Measurements from ENCODE around the gene KRT85. TPM values are rescaled to one million over a fixed set of nuclear protein-coding genes. Genes with fewer than 3 reads are reported as not detected.
A peak's percentile ranks its signal among the peaks of the same experiment; 100 is the strongest.
"Not testable (repeated sequence)": the region's sequence is repeated elsewhere in the genome, so short reads cannot be mapped to it uniquely, and the experiment has no call there.

The KRT85 gene
- polyA plus RNA-seq, 1 donor from 2014 or later, result not detected

GRCh38 chr12:52322069-52322468 lies 45.2 kb downstream of the KRT85 start:
- H3K27me3 Mint-ChIP-seq, result peaks cover 26% of the 10 kb centered on the region
- no peak overlapping the region for H3K4me3 Mint-ChIP-seq
- H3K27ac Mint-ChIP-seq, result peak overlapping the region in 1 of 3 donors; percentile 43
- no peaks in the 10 kb centered on the region for H3K9me3 Mint-ChIP-seq
- no peaks in the 10 kb centered on the region for H3K4me1 Mint-ChIP-seq
- peaks cover 5% of the 10 kb centered on the region for H3K36me3 Mint-ChIP-seq

- peaks cover 26% of the 10 kb centered on the region for H3K27me3 Mint-ChIP-seq
- H3K4me3 Mint-ChIP-seq, result no peak overlapping the region
- no peaks in the 10 kb centered on the region for H3K4me1 Mint-ChIP-seq
- no peaks in the 10 kb centered on the region for H3K9me3 Mint-ChIP-seq
- H3K27ac Mint-ChIP-seq, result peak overlapping the region in 1 of 3 donors; percentile 43
- H3K36me3 Mint-ChIP-seq, result peaks cover 5% of the 10 kb centered on the region
Observed at GRCh38 chr12:52321418-52321817, 45.9 kb downstream of the KRT85 start.

GRCh38 chr12:52320784-52321400 lies 46.4 kb downstream of the KRT85 start, which contains the start of gene KRT83:
KRT83 (minus strand) TSS chr12:52321398; CDS start chr12:52321335, 63 bp downstream.
- Mint-ChIP-seq H3K4me3 (no peak within 1 kb of the TSS), H3K36me3 (peaks cover 5% of the 10 kb centered on the region), H3K27me3 (peaks cover 26% of the 10 kb centered on the region), H3K27ac (peak within 1 kb of the TSS in 1 of 3 donors; percentile 43), H3K9me3 (no peaks in the 10 kb centered on the region), H3K4me1 (no peaks in the 10 kb centered on the region)

- Mint-ChIP-seq H3K9me3 (no peaks in the 10 kb centered on the region), H3K4me1 (no peaks in the 10 kb centered on the region), H3K36me3 (peaks cover 1% of the 10 kb centered on the region), H3K27me3 (peaks cover 21% of the 10 kb centered on the region), H3K27ac (no peak overlapping the region), H3K4me3 (no peak overlapping the region)
Observed at GRCh38 chr12:52319097-52319496, 48.2 kb downstream of the KRT85 start.

GRCh38 chr12:52318241-52318990 lies 48.9 kb downstream of the KRT85 start:
- no peak overlapping the region for H3K4me3 Mint-ChIP-seq
- peaks cover 27% of the 10 kb centered on the region for H3K27me3 Mint-ChIP-seq
- H3K36me3 Mint-ChIP-seq, result peaks cover 1% of the 10 kb centered on the region
- no peaks in the 10 kb centered on the region for H3K4me1 Mint-ChIP-seq
- H3K9me3 Mint-ChIP-seq, result no peaks in the 10 kb centered on the region
- H3K27ac Mint-ChIP-seq, result no peak overlapping the region

- peaks cover 24% of the 10 kb centered on the region for H3K27me3 Mint-ChIP-seq
- H3K27ac Mint-ChIP-seq, result no peak overlapping the region
- H3K36me3 Mint-ChIP-seq, result peaks cover 2% of the 10 kb centered on the region
- no peaks in the 10 kb centered on the region for H3K9me3 Mint-ChIP-seq
- H3K4me1 Mint-ChIP-seq, result no peaks in the 10 kb centered on the region
- no peak overlapping the region for H3K4me3 Mint-ChIP-seq
Observed at GRCh38 chr12:52317468-52318052, 49.7 kb downstream of the KRT85 start.

GRCh38 chr12:52316701-52317100 lies 50.6 kb downstream of the KRT85 start:
- no peak overlapping the region for H3K27ac Mint-ChIP-seq
- H3K36me3 Mint-ChIP-seq, result peaks cover 4% of the 10 kb centered on the region
- no peaks in the 10 kb centered on the region for H3K4me1 Mint-ChIP-seq
- H3K9me3 Mint-ChIP-seq, result no peaks in the 10 kb centered on the region
- H3K4me3 Mint-ChIP-seq, result no peak overlapping the region
- peaks cover 24% of the 10 kb centered on the region for H3K27me3 Mint-ChIP-seq

- no peaks in the 10 kb centered on the region for H3K4me1 Mint-ChIP-seq
- no peaks in the 10 kb centered on the region for H3K9me3 Mint-ChIP-seq
- no peak overlapping the region for H3K4me3 Mint-ChIP-seq
- H3K27ac Mint-ChIP-seq, result no peak overlapping the region
- H3K36me3 Mint-ChIP-seq, result peaks cover 4% of the 10 kb centered on the region
- peaks cover 25% of the 10 kb centered on the region for H3K27me3 Mint-ChIP-seq
Observed at GRCh38 chr12:52316290-52316689, 51.0 kb downstream of the KRT85 start.

- H3K9me3 Mint-ChIP-seq, H3K27ac Mint-ChIP-seq: not testable (repeated sequence)
- peaks cover 30% of the 10 kb centered on the region for H3K27me3 Mint-ChIP-seq
Observed at GRCh38 chr12:52315721-52316120, 51.6 kb downstream of the KRT85 start.

GRCh38 chr12:52314511-52314910 lies 52.8 kb downstream of the KRT85 start:
- no peak overlapping the region for H3K27ac Mint-ChIP-seq
- H3K27me3 Mint-ChIP-seq, result peaks cover 33% of the 10 kb centered on the region
- H3K4me1 Mint-ChIP-seq, result no peaks in the 10 kb centered on the region
- H3K36me3 Mint-ChIP-seq, result peaks cover 4% of the 10 kb centered on the region
- no peak overlapping the region for H3K4me3 Mint-ChIP-seq
- no peaks in the 10 kb centered on the region for H3K9me3 Mint-ChIP-seq

More at GRCh38 chr12:52315721-52316120, 51.6 kb downstream of the KRT85 start:
- H3K36me3 Mint-ChIP-seq, H3K4me3 Mint-ChIP-seq, H3K4me1 Mint-ChIP-seq: not testable (repeated sequence)

GRCh38 chr12:52313926-52314325 lies 53.4 kb downstream of the KRT85 start:
- H3K27me3 Mint-ChIP-seq, result peaks cover 36% of the 10 kb centered on the region
- no peak overlapping the region for H3K27ac Mint-ChIP-seq

GRCh38 chr12:52313461-52313860 lies 53.8 kb downstream of the KRT85 start:
- H3K9me3 Mint-ChIP-seq, result peaks cover 0 to 2% (median 0%) of the 10 kb centered on the region in 3 donors
- peaks cover 0 to 5% (median 3%) of the 10 kb centered on the region in 3 donors for H3K4me1 Mint-ChIP-seq
- peaks cover 39% of the 10 kb centered on the region for H3K27me3 Mint-ChIP-seq
- H3K36me3 Mint-ChIP-seq, result peaks cover 4% of the 10 kb centered on the region
- H3K4me3 Mint-ChIP-seq, result no peak overlapping the region
- no peak overlapping the region for H3K27ac Mint-ChIP-seq

More at GRCh38 chr12:52313926-52314325, 53.4 kb downstream of the KRT85 start:
- peaks cover 4% of the 10 kb centered on the region for H3K36me3 Mint-ChIP-seq
- H3K9me3 Mint-ChIP-seq, result no peaks in the 10 kb centered on the region
- no peak overlapping the region for H3K4me3 Mint-ChIP-seq
- peaks cover 0 to 1% (median 0%) of the 10 kb centered on the region in 3 donors for H3K4me1 Mint-ChIP-seq

- peaks cover 0 to 5% (median 3%) of the 10 kb centered on the region in 3 donors for H3K4me1 Mint-ChIP-seq
- no peak overlapping the region for H3K27ac Mint-ChIP-seq
- H3K36me3 Mint-ChIP-seq, result peaks cover 4% of the 10 kb centered on the region
- peaks cover 0 to 2% (median 0%) of the 10 kb centered on the region in 3 donors for H3K9me3 Mint-ChIP-seq
- H3K4me3 Mint-ChIP-seq, result no peak overlapping the region
- H3K27me3 Mint-ChIP-seq, result peaks cover 46% of the 10 kb centered on the region
Observed at GRCh38 chr12:52312086-52312485, 55.2 kb downstream of the KRT85 start.

- H3K4me3 Mint-ChIP-seq, result no peak overlapping the region
- H3K27me3 Mint-ChIP-seq, result peaks cover 52% of the 10 kb centered on the region
- peaks cover 4% of the 10 kb centered on the region for H3K36me3 Mint-ChIP-seq
- peaks cover 0 to 2% (median 0%) of the 10 kb centered on the region in 3 donors for H3K9me3 Mint-ChIP-seq
- peaks cover 0 to 5% (median 3%) of the 10 kb centered on the region in 3 donors for H3K4me1 Mint-ChIP-seq
- H3K27ac Mint-ChIP-seq, result no peak overlapping the region
Observed at GRCh38 chr12:52311285-52311648, 56.0 kb downstream of the KRT85 start.

- Mint-ChIP-seq H3K4me1 (peaks cover 0 to 5% (median 3%) of the 10 kb centered on the region in 3 donors), H3K27ac (no peak overlapping the region), H3K4me3 (no peak overlapping the region), H3K36me3 (peaks cover 4% of the 10 kb centered on the region), H3K27me3 (peaks cover 53% of the 10 kb centered on the region), H3K9me3 (peaks cover 0 to 2% (median 0%) of the 10 kb centered on the region in 3 donors)
Observed at GRCh38 chr12:52310622-52311284, 56.5 kb downstream of the KRT85 start.

Data from IgD-negative memory B cell (primary cell).